WTC11 (cell line): ENCODE measurements around the gene FXYD5. TPM values are rescaled to one million over a fixed set of nuclear protein-coding genes. Genes with fewer than 3 reads are reported as not detected.

Experiments used
- ATAC-seq: fragments of 200-7000 bp; cut with Tn5 transposase; 2 replicates; pipeline ENCODE4 v1.10.0; 2021; ENCODE audit warnings: mild to moderate bottlenecking, moderate library complexity
- CTCF ChIA-PET: fragments of 300-600 bp; sonication (Branson Sonifier 250); formaldehyde crosslinking; loops from one replicate; lab custom pipeline; 2021; ENCODE audit warnings: antibody characterized with exemption; lab: Charles Lee
- POLR2A ChIA-PET: fragments of 350-600 bp; sonication (Branson Sonifier 250); formaldehyde crosslinking; loops from one replicate; lab custom pipeline; 2021; ENCODE audit warnings: antibody characterized with exemption; lab: Charles Lee
- DNase-seq: peaks from one replicate; pipeline ENCODE4 v3.0.0; 2021; ENCODE audit warnings: low spot score
- H3K27ac Mint-ChIP-seq: 2 replicates; pipeline ENCODE4 v1.8.0; 2021; ENCODE audit warnings: mixed read lengths
- H3K27me3 Mint-ChIP-seq: 2 replicates; pipeline ENCODE4 v1.8.0; 2021; ENCODE audit warnings: low read depth, mild to moderate bottlenecking, moderate library complexity, mixed read lengths
- H3K36me3 Mint-ChIP-seq: 2 replicates; pipeline ENCODE4 v1.8.0; 2021; ENCODE audit warnings: mixed read lengths
- H3K4me1 Mint-ChIP-seq: 2 replicates; pipeline ENCODE4 v1.8.0; 2022; ENCODE audit warnings: mixed read lengths
- H3K4me3 Mint-ChIP-seq: 2 replicates; pipeline ENCODE4 v1.8.0; 2021; ENCODE audit warnings: mild to moderate bottlenecking, moderate library complexity, mixed read lengths
- H3K9me3 Mint-ChIP-seq: 2 replicates; pipeline ENCODE4 v1.8.0; 2021; ENCODE audit warnings: mixed read lengths
- HMGA2 ChIP-seq: fragments of 250-450 bp; sonication (Bioruptor Pico); IDR thresholded peaks from 2 replicates; pipeline ENCODE4 v1.4.0; 2021; ENCODE audit warnings: mild to moderate bottlenecking, moderate library complexity
- MXD4 ChIP-seq: fragments of 250-450 bp; sonication (Bioruptor Pico); IDR thresholded peaks from 2 replicates; pipeline ENCODE4 v1.8.0; 2021; ENCODE audit warnings: mild to moderate bottlenecking, moderate library complexity, borderline replicate concordance
- MYBL2 ChIP-seq: sonication (generic); formaldehyde crosslinking; IDR thresholded peaks from 2 replicates; pipeline ENCODE4 v1.8.1; 2023; ENCODE audit warnings: mild to moderate bottlenecking, moderate library complexity, missing genetic modification reagents
- NR2C2 ChIP-seq: sonication (generic); formaldehyde crosslinking; IDR thresholded peaks from 2 replicates; pipeline ENCODE4 v1.8.0; 2022; ENCODE audit warnings: mild to moderate bottlenecking, missing genetic modification reagents
- NR3C1 ChIP-seq: sonication (generic); formaldehyde crosslinking; conservative IDR thresholded peaks from 2 replicates; pipeline ENCODE4 v1.8.1; 2023; ENCODE audit warnings: low read depth, mild to moderate bottlenecking, missing genetic modification reagents
- SOX15 ChIP-seq: fragments of 250-450 bp; sonication (Bioruptor Pico); IDR thresholded peaks from 2 replicates; pipeline ENCODE4 v1.9.0; 2021; ENCODE audit warnings: mild to moderate bottlenecking
- TEAD4 ChIP-seq: sonication (generic); formaldehyde crosslinking; IDR thresholded peaks from 2 replicates; pipeline ENCODE4 v1.8.0; 2022; ENCODE audit warnings: mild to moderate bottlenecking, missing genetic modification reagents
- ZNF396 ChIP-seq: fragments of 250-450 bp; sonication (Bioruptor Pico); IDR thresholded peaks from 2 replicates; pipeline ENCODE4 v1.8.0; 2021; ENCODE audit warnings: mild to moderate bottlenecking, moderate library complexity, borderline replicate concordance
- total RNA-seq: library from RNA; stranded (reverse); gene quantifications from 3 replicates; pipeline ENCODE4 v1.2.3, GENCODE V29; 2021
- TF ChIP-seq, protein P1 (sequence below): sonication (generic); formaldehyde crosslinking; IDR thresholded peaks from 2 replicates; pipeline ENCODE4 v1.8.0; 2022; ENCODE audit warnings: mild to moderate bottlenecking, missing genetic modification reagents
- TF ChIP-seq, protein P2 (sequence below): fragments of 250-450 bp; sonication (Bioruptor Pico); IDR thresholded peaks from 2 replicates; pipeline ENCODE4 v1.9.0; 2021; ENCODE audit warnings: mild to moderate bottlenecking
- TF ChIP-seq, protein P3 (sequence below): sonication (generic); formaldehyde crosslinking; IDR thresholded peaks from 2 replicates; pipeline ENCODE4 v1.8.1; 2022; ENCODE audit warnings: mild to moderate bottlenecking, moderate library complexity, missing genetic modification reagents
- TF ChIP-seq, protein P4 (sequence below): sonication (generic); formaldehyde crosslinking; IDR thresholded peaks from 2 replicates; pipeline ENCODE4 v1.8.0; 2023; ENCODE audit warnings: missing genetic modification reagents
- TF ChIP-seq, protein P5 (sequence below): sonication (generic); formaldehyde crosslinking; conservative IDR thresholded peaks from 2 replicates; pipeline ENCODE4 v1.8.1; 2023; ENCODE audit warnings: mild to moderate bottlenecking, low read depth, missing genetic modification reagents, moderate library complexity
- TF ChIP-seq, protein P6 (sequence below): sonication (generic); formaldehyde crosslinking; IDR thresholded peaks from 2 replicates; pipeline ENCODE4 v1.8.0; 2022; ENCODE audit warnings: mild to moderate bottlenecking, missing genetic modification reagents
- TF ChIP-seq, protein P7 (sequence below): fragments of 250-450 bp; sonication (Bioruptor Pico); IDR thresholded peaks from 2 replicates; pipeline ENCODE4 v2.1.2; 2022; ENCODE audit warnings: mild to moderate bottlenecking, moderate library complexity
- TF ChIP-seq, protein P8 (sequence below): sonication (generic); formaldehyde crosslinking; IDR thresholded peaks from 2 replicates; pipeline ENCODE4 v1.8.1; 2022; ENCODE audit warnings: low read depth, missing genetic modification reagents, borderline replicate concordance
- TF ChIP-seq, protein P9 (sequence below): sonication (generic); formaldehyde crosslinking; IDR thresholded peaks from 2 replicates; pipeline ENCODE4 v1.8.1; 2023; ENCODE audit warnings: mild to moderate bottlenecking, missing genetic modification reagents, moderate library complexity
- TF ChIP-seq, protein P10 (sequence below): sonication (generic); formaldehyde crosslinking; IDR thresholded peaks from 2 replicates; pipeline ENCODE4 v1.8.1; 2022; ENCODE audit warnings: missing genetic modification reagents, borderline replicate concordance

Gene FXYD5
- total RNA-seq, 1 experiment from 2014 or later = 114 TPM

DNA sequence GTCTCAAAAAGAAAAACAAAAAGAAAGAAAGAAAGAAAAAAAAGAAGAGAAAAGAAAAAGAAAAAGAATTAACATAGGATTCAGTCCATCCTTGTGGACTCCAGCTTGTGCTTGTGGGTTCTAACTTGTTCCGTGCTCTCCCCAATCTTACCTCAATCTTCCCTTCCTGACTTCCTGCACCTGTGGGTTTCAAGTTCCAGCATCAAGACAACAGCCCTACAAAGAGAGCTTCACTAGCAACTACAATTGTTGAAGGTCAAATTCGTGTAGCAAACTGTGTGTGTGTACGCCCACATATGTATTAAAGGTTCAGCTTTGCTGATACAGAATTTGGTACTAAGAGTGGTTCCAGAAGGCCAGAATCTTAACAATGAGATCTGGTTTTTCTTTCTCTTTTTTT lies 25.3 kb downstream of the FXYD5 start:
- peaks cover 6% of the 10 kb centered on the region for H3K4me1 Mint-ChIP-seq
- DNase-seq (no peak), ATAC-seq (no peak)
- CTCF ChIA-PET = interaction anchor here (1.1 to 2.2 kb wide), 2 partner anchors 26 to 38 kb away, joined by 4 to 6 read pairs; no protein-coding TSS in a partner anchor
- H3K27me3 Mint-ChIP-seq = peaks cover 16% of the 10 kb centered on the region
- POLR2A ChIA-PET = no interaction called here
- TF ChIP-seq, protein P1, sequence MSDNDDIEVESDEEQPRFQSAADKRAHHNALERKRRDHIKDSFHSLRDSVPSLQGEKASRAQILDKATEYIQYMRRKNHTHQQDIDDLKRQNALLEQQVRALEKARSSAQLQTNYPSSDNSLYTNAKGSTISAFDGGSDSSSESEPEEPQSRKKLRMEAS (CRISPR knock-in tag) = no peak
- TF ChIP-seq, protein P2, sequence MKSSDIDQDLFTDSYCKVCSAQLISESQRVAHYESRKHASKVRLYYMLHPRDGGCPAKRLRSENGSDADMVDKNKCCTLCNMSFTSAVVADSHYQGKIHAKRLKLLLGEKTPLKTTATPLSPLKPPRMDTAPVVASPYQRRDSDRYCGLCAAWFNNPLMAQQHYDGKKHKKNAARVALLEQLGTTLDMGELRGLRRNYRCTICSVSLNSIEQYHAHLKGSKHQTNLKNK = no peak
- H3K4me3 Mint-ChIP-seq = no peak overlapping the region
- peaks cover 8% of the 10 kb centered on the region for H3K36me3 Mint-ChIP-seq
- no peak overlapping the region for H3K27ac Mint-ChIP-seq
- H3K9me3 Mint-ChIP-seq = peaks cover 23% of the 10 kb centered on the region

DNA sequence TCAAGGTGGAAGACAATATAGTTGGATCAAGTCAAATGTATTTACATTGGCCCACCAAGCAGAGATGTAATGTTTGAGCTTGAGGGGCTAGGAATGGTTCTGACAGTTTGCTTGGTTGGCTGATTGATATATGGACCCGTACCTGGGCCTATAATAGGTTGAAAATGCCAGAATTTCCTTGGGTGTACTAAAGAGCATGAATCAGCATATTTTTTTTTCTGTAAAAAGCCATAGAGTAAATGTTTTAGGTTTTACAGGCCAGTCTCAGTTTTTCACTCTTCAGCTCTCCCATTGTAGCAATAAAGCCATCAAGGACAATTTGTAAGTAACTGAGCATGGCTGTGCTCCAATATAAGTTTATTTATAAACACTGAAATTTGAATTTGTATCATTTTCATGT lies 26.9 kb downstream of the FXYD5 start:
- no peaks in the 10 kb centered on the region; the same call in 1 of the 2 replicates for H3K4me1 Mint-ChIP-seq
- POLR2A ChIA-PET = no interaction called here
- no peak overlapping the region for H3K27ac Mint-ChIP-seq
- peaks cover 26% of the 10 kb centered on the region for H3K9me3 Mint-ChIP-seq
- H3K4me3 Mint-ChIP-seq = no peak overlapping the region
- CTCF ChIA-PET = interaction anchor here (1.2 kb wide), 1 partner anchor 137 kb away, joined by 3 read pairs; no protein-coding TSS in a partner anchor
- TF ChIP-seq TEAD4 (CRISPR knock-in tag) = no peak
- TF ChIP-seq, protein P3, sequence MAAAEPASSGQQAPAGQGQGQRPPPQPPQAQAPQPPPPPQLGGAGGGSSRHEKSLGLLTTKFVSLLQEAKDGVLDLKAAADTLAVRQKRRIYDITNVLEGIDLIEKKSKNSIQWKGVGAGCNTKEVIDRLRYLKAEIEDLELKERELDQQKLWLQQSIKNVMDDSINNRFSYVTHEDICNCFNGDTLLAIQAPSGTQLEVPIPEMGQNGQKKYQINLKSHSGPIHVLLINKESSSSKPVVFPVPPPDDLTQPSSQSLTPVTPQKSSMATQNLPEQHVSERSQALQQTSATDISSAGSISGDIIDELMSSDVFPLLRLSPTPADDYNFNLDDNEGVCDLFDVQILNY (CRISPR knock-in tag) = no peak
- TF ChIP-seq, protein P4, sequence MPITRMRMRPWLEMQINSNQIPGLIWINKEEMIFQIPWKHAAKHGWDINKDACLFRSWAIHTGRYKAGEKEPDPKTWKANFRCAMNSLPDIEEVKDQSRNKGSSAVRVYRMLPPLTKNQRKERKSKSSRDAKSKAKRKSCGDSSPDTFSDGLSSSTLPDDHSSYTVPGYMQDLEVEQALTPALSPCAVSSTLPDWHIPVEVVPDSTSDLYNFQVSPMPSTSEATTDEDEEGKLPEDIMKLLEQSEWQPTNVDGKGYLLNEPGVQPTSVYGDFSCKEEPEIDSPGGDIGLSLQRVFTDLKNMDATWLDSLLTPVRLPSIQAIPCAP (CRISPR knock-in tag) = no peak
- TF ChIP-seq, protein P5, sequence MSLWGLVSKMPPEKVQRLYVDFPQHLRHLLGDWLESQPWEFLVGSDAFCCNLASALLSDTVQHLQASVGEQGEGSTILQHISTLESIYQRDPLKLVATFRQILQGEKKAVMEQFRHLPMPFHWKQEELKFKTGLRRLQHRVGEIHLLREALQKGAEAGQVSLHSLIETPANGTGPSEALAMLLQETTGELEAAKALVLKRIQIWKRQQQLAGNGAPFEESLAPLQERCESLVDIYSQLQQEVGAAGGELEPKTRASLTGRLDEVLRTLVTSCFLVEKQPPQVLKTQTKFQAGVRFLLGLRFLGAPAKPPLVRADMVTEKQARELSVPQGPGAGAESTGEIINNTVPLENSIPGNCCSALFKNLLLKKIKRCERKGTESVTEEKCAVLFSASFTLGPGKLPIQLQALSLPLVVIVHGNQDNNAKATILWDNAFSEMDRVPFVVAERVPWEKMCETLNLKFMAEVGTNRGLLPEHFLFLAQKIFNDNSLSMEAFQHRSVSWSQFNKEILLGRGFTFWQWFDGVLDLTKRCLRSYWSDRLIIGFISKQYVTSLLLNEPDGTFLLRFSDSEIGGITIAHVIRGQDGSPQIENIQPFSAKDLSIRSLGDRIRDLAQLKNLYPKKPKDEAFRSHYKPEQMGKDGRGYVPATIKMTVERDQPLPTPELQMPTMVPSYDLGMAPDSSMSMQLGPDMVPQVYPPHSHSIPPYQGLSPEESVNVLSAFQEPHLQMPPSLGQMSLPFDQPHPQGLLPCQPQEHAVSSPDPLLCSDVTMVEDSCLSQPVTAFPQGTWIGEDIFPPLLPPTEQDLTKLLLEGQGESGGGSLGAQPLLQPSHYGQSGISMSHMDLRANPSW (CRISPR knock-in tag) = no peak
- TF ChIP-seq, protein P6, sequence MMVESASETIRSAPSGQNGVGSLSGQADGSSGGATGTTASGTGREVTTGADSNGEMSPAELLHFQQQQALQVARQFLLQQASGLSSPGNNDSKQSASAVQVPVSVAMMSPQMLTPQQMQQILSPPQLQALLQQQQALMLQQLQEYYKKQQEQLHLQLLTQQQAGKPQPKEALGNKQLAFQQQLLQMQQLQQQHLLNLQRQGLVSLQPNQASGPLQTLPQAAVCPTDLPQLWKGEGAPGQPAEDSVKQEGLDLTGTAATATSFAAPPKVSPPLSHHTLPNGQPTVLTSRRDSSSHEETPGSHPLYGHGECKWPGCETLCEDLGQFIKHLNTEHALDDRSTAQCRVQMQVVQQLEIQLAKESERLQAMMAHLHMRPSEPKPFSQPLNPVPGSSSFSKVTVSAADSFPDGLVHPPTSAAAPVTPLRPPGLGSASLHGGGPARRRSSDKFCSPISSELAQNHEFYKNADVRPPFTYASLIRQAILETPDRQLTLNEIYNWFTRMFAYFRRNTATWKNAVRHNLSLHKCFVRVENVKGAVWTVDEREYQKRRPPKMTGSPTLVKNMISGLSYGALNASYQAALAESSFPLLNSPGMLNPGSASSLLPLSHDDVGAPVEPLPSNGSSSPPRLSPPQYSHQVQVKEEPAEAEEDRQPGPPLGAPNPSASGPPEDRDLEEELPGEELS (CRISPR knock-in tag) = no peak
- TF ChIP-seq, protein P7, sequence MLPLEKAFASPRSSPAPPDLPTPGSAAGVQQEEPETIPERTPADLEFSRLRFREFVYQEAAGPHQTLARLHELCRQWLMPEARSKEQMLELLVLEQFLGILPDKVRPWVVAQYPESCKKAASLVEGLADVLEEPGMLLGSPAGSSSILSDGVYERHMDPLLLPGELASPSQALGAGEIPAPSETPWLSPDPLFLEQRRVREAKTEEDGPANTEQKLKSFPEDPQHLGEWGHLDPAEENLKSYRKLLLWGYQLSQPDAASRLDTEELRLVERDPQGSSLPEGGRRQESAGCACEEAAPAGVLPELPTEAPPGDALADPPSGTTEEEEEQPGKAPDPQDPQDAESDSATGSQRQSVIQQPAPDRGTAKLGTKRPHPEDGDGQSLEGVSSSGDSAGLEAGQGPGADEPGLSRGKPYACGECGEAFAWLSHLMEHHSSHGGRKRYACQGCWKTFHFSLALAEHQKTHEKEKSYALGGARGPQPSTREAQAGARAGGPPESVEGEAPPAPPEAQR (CRISPR knock-in tag) = no peak
- TF ChIP-seq HMGA2 (CRISPR knock-in tag) = no peak
- no peak for TF ChIP-seq MYBL2 (CRISPR knock-in tag)
- no peak for TF ChIP-seq SOX15
- no peak for TF ChIP-seq ZNF396
- no peak for TF ChIP-seq NR2C2 (CRISPR knock-in tag)
- TF ChIP-seq, protein P8, sequence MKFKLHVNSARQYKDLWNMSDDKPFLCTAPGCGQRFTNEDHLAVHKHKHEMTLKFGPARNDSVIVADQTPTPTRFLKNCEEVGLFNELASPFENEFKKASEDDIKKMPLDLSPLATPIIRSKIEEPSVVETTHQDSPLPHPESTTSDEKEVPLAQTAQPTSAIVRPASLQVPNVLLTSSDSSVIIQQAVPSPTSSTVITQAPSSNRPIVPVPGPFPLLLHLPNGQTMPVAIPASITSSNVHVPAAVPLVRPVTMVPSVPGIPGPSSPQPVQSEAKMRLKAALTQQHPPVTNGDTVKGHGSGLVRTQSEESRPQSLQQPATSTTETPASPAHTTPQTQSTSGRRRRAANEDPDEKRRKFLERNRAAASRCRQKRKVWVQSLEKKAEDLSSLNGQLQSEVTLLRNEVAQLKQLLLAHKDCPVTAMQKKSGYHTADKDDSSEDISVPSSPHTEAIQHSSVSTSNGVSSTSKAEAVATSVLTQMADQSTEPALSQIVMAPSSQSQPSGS = no peak
- TF ChIP-seq, protein P9, sequence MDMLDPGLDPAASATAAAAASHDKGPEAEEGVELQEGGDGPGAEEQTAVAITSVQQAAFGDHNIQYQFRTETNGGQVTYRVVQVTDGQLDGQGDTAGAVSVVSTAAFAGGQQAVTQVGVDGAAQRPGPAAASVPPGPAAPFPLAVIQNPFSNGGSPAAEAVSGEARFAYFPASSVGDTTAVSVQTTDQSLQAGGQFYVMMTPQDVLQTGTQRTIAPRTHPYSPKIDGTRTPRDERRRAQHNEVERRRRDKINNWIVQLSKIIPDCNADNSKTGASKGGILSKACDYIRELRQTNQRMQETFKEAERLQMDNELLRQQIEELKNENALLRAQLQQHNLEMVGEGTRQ (CRISPR knock-in tag) = no peak
- TF ChIP-seq MXD4 (CRISPR knock-in tag) = no peak
- TF ChIP-seq, protein P10, sequence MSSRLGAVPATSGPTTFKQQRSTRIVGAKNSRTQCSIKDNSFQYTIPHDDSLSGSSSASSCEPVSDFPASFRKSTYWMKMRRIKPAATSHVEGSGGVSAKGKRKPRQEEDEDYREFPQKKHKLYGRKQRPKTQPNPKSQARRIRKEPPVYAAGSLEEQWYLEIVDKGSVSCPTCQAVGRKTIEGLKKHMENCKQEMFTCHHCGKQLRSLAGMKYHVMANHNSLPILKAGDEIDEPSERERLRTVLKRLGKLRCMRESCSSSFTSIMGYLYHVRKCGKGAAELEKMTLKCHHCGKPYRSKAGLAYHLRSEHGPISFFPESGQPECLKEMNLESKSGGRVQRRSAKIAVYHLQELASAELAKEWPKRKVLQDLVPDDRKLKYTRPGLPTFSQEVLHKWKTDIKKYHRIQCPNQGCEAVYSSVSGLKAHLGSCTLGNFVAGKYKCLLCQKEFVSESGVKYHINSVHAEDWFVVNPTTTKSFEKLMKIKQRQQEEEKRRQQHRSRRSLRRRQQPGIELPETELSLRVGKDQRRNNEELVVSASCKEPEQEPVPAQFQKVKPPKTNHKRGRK (CRISPR knock-in tag) = no peak
- TF ChIP-seq NR3C1 = no peak
- ATAC-seq (no peak), DNase-seq (no peak)
- H3K27me3 Mint-ChIP-seq = peaks cover 16% of the 10 kb centered on the region
- H3K36me3 Mint-ChIP-seq = peaks cover 8% of the 10 kb centered on the region
